Measurements from ENCODE around the gene C3. TPM values are rescaled to one million over a fixed set of nuclear protein-coding genes. Genes with fewer than 3 reads are reported as not detected.
"Not testable (repeated sequence)": the region's sequence is repeated elsewhere in the genome, so short reads cannot be mapped to it uniquely, and the experiment has no call there.

Gene C3
- total RNA-seq, 1 donor from 2014 or later: 1,129 TPM

DNA sequence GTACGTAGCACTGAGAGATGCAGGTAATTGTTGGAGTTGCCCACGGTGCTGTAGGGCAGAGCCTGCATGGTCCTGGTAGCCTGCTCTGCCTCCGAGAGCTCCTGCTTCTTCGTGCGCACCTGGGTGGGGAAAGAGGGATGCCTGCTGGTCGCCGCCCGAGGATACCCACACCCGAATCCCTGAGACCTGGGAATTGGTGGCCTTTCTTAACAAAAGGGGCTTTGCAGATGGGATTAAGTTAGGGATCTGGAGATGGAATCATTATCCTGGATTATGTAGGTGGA is 9.4 kb downstream of the C3 start:
- no peaks in the 10 kb centered on the region for H3K9me3 ChIP-seq
- DNase-seq: no peak
- peaks cover 24% of the 10 kb centered on the region for H3K36me3 ChIP-seq
- no peak overlapping the region for H3K4me3 ChIP-seq
- ATAC-seq: no peak
- H3K27ac ChIP-seq: no peak overlapping the region
- no peaks in the 10 kb centered on the region for H3K27me3 ChIP-seq
- intact Hi-C loops (cut with DNase I): no loop called here
- H3K4me1 ChIP-seq: no peaks in the 10 kb centered on the region
- TF ChIP-seq, protein P1, sequence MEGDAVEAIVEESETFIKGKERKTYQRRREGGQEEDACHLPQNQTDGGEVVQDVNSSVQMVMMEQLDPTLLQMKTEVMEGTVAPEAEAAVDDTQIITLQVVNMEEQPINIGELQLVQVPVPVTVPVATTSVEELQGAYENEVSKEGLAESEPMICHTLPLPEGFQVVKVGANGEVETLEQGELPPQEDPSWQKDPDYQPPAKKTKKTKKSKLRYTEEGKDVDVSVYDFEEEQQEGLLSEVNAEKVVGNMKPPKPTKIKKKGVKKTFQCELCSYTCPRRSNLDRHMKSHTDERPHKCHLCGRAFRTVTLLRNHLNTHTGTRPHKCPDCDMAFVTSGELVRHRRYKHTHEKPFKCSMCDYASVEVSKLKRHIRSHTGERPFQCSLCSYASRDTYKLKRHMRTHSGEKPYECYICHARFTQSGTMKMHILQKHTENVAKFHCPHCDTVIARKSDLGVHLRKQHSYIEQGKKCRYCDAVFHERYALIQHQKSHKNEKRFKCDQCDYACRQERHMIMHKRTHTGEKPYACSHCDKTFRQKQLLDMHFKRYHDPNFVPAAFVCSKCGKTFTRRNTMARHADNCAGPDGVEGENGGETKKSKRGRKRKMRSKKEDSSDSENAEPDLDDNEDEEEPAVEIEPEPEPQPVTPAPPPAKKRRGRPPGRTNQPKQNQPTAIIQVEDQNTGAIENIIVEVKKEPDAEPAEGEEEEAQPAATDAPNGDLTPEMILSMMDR (IDR thresholded peaks at IDR 0.05): no peak

DNA sequence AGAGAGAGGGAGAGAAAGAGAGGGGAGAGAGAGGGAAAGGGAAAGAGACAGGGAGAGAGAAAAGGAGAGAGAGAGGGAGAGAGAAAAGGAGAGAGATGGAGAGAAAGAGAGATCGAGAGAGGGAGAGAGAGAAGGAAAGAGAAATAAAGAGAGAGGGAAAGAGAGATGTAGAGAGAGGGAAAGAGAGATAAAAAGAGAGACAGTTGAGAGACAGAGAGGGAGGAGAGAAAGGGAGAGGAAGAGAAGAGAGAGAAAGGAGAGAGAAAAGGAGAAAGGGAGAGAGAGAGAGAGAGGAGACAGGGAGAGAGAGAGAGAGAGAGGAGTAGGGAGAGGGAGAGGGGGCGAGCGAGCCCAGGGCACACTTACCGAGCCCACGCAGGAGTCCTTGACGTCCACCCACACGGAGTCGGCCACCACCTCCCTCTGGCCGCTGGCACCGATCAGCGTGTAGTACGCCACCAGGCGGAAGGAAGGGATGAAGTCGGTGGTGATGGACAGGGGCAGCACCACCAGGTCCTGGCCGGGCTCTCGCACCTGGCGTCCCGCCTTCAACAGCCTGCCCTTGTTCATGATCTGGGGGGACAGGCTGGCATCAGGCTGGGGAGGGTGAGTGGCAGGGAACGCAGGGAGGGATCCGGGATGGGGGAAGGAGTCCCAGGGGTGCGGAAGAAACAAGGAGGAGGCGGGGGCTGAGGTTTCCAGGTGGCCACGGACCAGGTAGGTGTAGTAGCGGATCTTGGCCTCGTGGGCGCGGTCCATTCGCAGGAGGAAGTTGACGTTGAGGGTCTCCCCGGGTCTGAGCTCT is 10.0 kb downstream of the C3 start:
- TF ChIP-seq, protein P1 (IDR thresholded peaks at IDR 0.05): peak; percentile 11
- Histone ChIP-seq H3K4me1 (no peaks in the 10 kb centered on the region), H3K36me3 (peaks cover 24% of the 10 kb centered on the region), H3K9me3 (no peaks in the 10 kb centered on the region), H3K27ac (no peak overlapping the region), H3K27me3 (no peaks in the 10 kb centered on the region), H3K4me3 (no peak overlapping the region)
- DNase-seq (no peak), ATAC-seq (peak; percentile 22)
- intact Hi-C loops (cut with DNase I): no loop called here

DNA sequence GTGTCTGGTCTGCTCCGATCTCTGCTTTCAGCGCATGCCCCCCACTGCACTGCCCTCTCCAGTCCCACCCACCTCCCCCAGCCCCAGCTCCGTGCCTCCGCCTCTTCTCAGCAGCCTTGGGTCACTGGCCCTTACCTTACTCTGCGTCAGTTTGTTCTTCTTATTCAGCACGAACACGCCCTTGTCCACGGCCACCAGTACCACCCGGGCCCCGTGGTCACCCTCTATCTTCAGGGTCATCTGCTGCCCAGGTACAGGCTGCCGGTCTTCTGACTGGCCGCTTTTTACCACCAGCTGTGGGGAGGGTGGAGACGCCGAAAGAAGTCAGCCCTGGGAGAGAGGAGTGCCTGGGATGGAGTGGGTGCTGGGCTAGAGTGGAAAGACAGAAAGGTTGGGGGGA is 10.9 kb downstream of the C3 start:
- H3K36me3 ChIP-seq: peaks cover 25% of the 10 kb centered on the region
- no peaks in the 10 kb centered on the region for H3K9me3 ChIP-seq
- H3K4me1 ChIP-seq: no peaks in the 10 kb centered on the region
- no peak overlapping the region for H3K4me3 ChIP-seq
- TF ChIP-seq, protein P1 (IDR thresholded peaks at IDR 0.05): no peak
- no peaks in the 10 kb centered on the region for H3K27me3 ChIP-seq
- DNase-seq: no peak
- intact Hi-C loops (cut with DNase I): no loop called here
- no peak overlapping the region for H3K27ac ChIP-seq
- ATAC-seq: no peak

DNA sequence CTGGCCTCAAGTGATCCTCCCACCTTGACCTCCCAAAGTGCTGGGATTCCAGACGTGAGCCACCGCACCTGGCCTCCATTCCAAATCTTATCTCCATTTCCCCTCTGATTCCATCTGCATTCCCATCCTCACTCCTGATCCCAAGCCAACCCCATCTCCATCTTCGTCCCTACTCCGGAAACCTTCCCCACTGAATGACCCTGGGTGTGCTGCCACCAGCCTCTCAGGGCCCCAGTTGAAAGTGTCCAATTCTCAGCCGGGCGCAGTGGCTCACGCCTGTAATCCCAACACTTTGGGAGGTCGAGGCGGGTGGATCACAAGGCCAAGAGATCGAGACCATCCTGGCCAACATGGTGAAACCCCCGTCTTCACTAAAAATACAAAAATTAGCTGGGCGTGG is 11.5 kb downstream of the C3 start:
- H3K9me3 ChIP-seq; intact Hi-C loops (cut with DNase I); H3K27me3 ChIP-seq; DNase-seq; H3K4me3 ChIP-seq; ATAC-seq; H3K27ac ChIP-seq; H3K4me1 ChIP-seq: not testable (repeated sequence)
- peaks cover 25% of the 10 kb centered on the region for H3K36me3 ChIP-seq

DNA sequence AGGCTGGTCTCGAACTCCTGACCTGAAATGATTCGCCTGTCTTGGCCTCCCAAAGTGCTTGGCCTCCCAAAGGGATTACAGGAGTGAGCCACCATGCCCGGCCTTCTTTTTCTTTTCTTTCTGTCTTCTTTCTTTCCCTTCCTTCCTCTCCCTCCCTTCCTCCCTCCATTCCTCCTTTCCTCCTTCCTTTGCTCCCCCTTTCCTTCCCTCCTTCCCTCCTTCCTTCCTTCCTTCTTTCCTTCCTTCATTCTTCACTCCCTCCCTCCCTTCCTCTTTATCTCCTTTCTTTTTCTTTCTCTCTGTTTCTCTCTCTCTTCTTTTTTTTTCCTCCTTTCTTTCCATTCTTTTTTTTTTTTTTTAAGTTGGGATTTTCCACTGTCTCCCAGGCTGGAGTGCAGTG is 12.1 kb downstream of the C3 start:
- DNase-seq: no peak
- intact Hi-C loops (cut with DNase I): no loop called here
- no peaks in the 10 kb centered on the region for H3K9me3 ChIP-seq
- H3K27ac ChIP-seq: no peak overlapping the region
- no peaks in the 10 kb centered on the region for H3K27me3 ChIP-seq
- ATAC-seq: no peak
- TF ChIP-seq, protein P1 (IDR thresholded peaks at IDR 0.05): no peak
- H3K4me3 ChIP-seq: no peak overlapping the region
- H3K4me1 ChIP-seq: no peaks in the 10 kb centered on the region
- H3K36me3 ChIP-seq: peaks cover 25% of the 10 kb centered on the region

DNA sequence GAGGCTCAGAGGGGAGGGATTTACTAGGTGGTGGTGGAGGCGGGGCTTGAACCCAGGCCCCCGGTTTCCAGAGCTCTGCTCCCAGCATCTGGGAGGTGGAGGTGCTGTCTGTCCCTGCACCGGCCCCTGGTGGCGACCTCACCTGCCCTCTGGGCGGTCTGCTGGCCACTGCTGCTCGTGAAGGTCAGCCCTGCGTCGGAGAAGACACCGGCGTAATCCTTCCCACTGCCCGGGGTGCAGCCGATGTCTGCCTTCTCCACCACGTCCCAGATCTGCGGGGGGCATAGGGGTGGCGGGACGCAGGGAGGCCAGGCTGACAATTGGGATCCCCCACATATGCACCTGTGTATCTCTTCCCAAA is 12.8 kb downstream of the C3 start:
- ATAC-seq: no peak
- Histone ChIP-seq H3K4me3 (no peak overlapping the region), H3K27me3 (no peaks in the 10 kb centered on the region), H3K36me3 (peaks cover 25% of the 10 kb centered on the region), H3K27ac (no peak overlapping the region), H3K4me1 (no peaks in the 10 kb centered on the region), H3K9me3 (no peaks in the 10 kb centered on the region)
- TF ChIP-seq, protein P1 (IDR thresholded peaks at IDR 0.05): no peak
- DNase-seq: no peak
- intact Hi-C loops (cut with DNase I): no loop called here
